ENCODE results near the gene RNF224.

RNF224 gene

GRCh38 chr9:137186385-137186784, 40.9 kb upstream of the RNF224 start:
- peaks cover 4% of the 10 kb centered on the region; the same call in 1 of the 2 replicates for H3K36me3 ChIP-seq
- H3K27ac ChIP-seq: no peak overlapping the region
- no peaks in the 10 kb centered on the region for H3K9me3 ChIP-seq (ENCODE audit: severe bottlenecking)
- no peaks in the 10 kb centered on the region for H3K27me3 ChIP-seq (ENCODE audit: insufficient read depth, low read depth, severe bottlenecking)
- TF ChIP-seq, protein P1, sequence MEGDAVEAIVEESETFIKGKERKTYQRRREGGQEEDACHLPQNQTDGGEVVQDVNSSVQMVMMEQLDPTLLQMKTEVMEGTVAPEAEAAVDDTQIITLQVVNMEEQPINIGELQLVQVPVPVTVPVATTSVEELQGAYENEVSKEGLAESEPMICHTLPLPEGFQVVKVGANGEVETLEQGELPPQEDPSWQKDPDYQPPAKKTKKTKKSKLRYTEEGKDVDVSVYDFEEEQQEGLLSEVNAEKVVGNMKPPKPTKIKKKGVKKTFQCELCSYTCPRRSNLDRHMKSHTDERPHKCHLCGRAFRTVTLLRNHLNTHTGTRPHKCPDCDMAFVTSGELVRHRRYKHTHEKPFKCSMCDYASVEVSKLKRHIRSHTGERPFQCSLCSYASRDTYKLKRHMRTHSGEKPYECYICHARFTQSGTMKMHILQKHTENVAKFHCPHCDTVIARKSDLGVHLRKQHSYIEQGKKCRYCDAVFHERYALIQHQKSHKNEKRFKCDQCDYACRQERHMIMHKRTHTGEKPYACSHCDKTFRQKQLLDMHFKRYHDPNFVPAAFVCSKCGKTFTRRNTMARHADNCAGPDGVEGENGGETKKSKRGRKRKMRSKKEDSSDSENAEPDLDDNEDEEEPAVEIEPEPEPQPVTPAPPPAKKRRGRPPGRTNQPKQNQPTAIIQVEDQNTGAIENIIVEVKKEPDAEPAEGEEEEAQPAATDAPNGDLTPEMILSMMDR (IDR thresholded peaks at IDR 0.05; ENCODE audit: low read depth, low read length): no peak
- no peak for DNase-seq
- no peak overlapping the region for H3K4me3 ChIP-seq (ENCODE audit: low read depth, low read length)

DNA sequence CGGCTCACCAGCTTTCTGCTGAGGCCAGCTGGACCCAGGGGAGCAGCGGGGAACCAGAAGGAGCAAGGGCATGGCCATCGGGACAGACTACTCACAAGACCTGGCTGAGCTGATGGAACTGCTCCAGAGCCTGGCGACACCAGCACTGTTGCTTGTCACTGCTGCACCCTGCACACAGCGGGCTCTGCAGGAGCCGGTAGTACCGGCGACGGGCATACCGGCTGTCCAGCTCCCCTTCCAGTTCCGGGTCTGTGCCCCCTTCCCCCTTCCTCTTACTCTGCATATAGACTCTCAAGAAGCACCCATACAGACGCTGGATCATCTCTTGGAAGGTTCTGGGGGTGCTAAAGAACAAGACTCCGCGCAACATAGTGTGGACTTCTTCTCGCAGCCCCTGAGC, 39.9 kb upstream of the RNF224 start:
- H3K9me3 ChIP-seq (ENCODE audit: severe bottlenecking): no peaks in the 10 kb centered on the region
- no peak overlapping the region for H3K27ac ChIP-seq
- H3K36me3 ChIP-seq: peaks cover 4% of the 10 kb centered on the region; the same call in 1 of the 2 replicates

GRCh38 chr9:137188086-137188489, 39.2 kb upstream of the RNF224 start:
- H3K9me3 ChIP-seq (ENCODE audit: severe bottlenecking): no peaks in the 10 kb centered on the region
- H3K27me3 ChIP-seq (ENCODE audit: insufficient read depth, low read depth, severe bottlenecking): no peaks in the 10 kb centered on the region
- TF ChIP-seq, protein P1 (IDR thresholded peaks at IDR 0.05; ENCODE audit: low read depth, low read length): no peak
- no peak for DNase-seq
- H3K27ac ChIP-seq: peak overlapping the region; percentile 87
- peaks cover 4% of the 10 kb centered on the region; the same call in 1 of the 2 replicates for H3K36me3 ChIP-seq
- H3K4me3 ChIP-seq (ENCODE audit: low read depth, low read length): peak overlapping the region; percentile 60

More for the DNA sequence above, 39.9 kb upstream of the RNF224 start:
- TF ChIP-seq, protein P1 (IDR thresholded peaks at IDR 0.05; ENCODE audit: low read depth, low read length): no peak
- DNase-seq: no peak
- peak overlapping the region; percentile 60 for H3K4me3 ChIP-seq (ENCODE audit: low read depth, low read length)
- no peaks in the 10 kb centered on the region for H3K27me3 ChIP-seq (ENCODE audit: insufficient read depth, low read depth, severe bottlenecking)

GRCh38 chr9:137188490-137189296, 38.6 kb upstream of the RNF224 start, which contains the start of the genes ANAPC2 and SSNA1:
Gene ANAPC2 (minus strand): TSS chr9:137188560. CDS start chr9:137188532, 28 bp downstream.
Gene SSNA1 (plus strand): TSS chr9:137188676. CDS start chr9:137188727, 51 bp downstream.
- Histone ChIP-seq H3K27ac (peak within 1 kb of the TSS; percentile 87), H3K27me3 (ENCODE audit: insufficient read depth, low read depth, severe bottlenecking) (no peaks in the 10 kb centered on the region), H3K36me3 (peaks cover 4% of the 10 kb centered on the region; the same call in 1 of the 2 replicates)

DNA sequence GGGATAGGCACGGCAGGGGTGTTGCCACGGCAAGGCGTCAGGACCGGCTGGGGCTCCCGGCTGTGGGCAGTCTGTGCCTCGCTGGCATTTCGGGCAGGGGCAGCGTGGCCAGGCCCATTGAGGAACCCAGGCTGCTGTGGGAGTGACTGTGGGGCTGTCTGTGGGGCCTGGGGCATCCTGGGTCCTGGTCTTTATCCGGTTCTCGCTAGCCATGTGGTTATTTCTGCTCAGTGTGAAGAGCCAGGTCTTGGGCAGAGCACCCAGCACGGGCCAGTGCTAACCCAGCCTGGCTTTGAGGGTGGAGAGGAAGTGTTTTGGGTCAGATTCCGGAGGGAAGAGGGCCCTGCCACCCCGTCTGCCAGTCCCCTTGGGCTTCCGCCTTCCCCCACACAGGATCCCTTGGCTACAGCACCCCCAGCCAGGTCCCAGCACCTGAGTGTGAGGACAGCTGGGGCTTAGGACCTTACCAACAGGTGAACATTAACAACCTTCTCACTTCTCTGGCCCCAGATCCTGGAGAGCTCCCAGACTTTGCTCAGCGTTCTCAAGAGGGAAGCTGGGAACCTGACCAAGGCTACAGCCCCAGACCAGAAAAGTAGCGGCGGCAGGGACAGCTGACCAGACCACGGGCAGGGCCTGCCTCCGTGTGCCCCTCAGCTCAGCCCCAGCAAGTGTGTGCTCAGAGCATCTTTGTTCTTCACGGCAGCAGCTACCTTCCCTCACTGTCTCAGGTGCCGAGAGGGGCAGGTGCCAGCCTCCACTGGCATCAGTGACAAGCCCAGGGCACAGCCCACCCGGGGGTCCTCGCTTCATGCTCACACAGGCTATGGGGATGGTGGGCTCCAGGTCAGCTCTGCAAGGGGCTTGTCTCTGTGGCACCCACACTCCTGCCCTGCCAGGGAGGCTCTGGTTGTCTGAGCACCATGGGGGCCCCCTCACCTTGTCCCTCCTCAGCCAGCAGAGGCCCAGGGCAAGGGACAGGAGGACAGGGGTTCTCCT, 37.7 kb upstream of the RNF224 start:
- Histone ChIP-seq H3K27ac (peak overlapping the region; percentile 87), H3K4me3 (ENCODE audit: low read depth, low read length) (peak overlapping the region; percentile 60), H3K36me3 (peaks cover 4% of the 10 kb centered on the region; the same call in 1 of the 2 replicates), H3K9me3 (ENCODE audit: severe bottlenecking) (no peaks in the 10 kb centered on the region), H3K27me3 (ENCODE audit: insufficient read depth, low read depth, severe bottlenecking) (no peaks in the 10 kb centered on the region)
- DNase-seq: no peak
- TF ChIP-seq, protein P1 (IDR thresholded peaks at IDR 0.05; ENCODE audit: low read depth, low read length): no peak

More at GRCh38 chr9:137188490-137189296, 38.6 kb upstream of the RNF224 start, which contains the start of the genes ANAPC2 and SSNA1:
- H3K4me3 ChIP-seq (ENCODE audit: low read depth, low read length): peak within 1 kb of the TSS; percentile 60
- DNase-seq: peak; percentile 84
- TF ChIP-seq, protein P1 (IDR thresholded peaks at IDR 0.05; ENCODE audit: low read depth, low read length): peak; percentile 33
- no peaks in the 10 kb centered on the region for H3K9me3 ChIP-seq (ENCODE audit: severe bottlenecking)

Data from WERI-Rb-1 (cell line).